NCI-H2107 treated with DMSO at 0.1 percent for 48 hours (cell line): ENCODE measurements around the gene MBTD1.

Experiments used
- DNase-seq: peaks from one replicate; lab custom pipeline; 2025; ENCODE audit not compliant: unreplicated experiment; lab: John Stamatoyannopoulos, UW

Gene MBTD1

DNA sequence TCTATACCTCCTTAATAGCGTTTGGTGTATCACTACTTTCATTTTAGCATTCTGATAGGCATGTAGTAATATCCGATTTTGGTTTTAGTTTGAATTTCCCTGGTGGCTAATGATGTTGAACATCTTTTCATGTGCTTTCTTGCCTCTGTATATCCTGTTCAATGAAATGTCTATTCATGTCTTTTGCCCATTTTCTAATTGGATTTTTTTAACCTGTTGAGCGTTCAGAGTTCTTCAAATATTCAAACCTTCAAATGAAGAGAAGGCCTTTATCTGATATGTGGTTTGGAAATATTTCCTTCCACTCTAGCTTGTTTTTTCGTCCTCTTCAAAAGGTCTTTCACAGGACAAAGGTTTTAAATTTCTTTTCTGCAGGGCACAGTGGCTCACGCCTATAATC, 108.9 kb downstream of the MBTD1 start:
- no peak for DNase-seq

DNA sequence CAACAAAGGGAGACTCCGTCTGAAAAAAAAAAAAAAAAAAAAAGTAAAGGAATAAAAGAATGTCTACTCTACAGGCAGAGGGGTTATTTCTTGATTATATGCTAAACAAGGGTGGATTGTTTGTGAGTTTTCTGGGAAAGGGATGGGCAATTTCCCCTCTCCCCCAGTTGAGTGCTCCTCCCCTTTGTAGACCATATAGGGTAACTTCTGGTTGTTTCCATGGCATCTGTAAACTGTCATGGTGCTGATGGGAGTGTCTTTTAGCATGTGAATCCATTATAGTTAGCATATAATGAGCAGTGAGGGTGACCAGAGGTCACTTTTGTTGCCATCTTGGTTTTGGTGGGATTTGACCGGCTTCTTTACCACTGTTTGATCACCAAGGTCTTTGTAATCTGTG, 110.7 kb downstream of the MBTD1 start:
- DNase-seq: no peak

DNA sequence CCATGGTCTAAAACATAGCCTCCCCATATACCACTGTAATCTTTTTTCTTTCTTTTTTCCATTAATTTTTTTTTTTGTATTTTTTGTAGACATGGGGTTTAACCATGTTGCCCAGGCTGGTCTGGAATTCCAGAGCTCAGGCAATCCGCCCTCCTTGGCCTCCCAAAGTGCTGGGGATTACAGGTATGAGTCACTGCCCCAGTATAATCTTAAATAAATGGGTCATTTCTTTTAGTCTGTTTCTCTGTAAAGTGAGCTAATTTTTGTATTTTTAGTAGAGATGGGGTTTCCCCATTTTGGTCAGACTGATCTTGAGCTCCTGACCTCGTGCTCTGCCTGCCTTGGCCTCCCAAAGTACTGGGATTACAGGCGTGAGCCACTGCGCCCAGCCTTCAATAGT, 112.2 kb downstream of the MBTD1 start:
- no peak for DNase-seq

DNA sequence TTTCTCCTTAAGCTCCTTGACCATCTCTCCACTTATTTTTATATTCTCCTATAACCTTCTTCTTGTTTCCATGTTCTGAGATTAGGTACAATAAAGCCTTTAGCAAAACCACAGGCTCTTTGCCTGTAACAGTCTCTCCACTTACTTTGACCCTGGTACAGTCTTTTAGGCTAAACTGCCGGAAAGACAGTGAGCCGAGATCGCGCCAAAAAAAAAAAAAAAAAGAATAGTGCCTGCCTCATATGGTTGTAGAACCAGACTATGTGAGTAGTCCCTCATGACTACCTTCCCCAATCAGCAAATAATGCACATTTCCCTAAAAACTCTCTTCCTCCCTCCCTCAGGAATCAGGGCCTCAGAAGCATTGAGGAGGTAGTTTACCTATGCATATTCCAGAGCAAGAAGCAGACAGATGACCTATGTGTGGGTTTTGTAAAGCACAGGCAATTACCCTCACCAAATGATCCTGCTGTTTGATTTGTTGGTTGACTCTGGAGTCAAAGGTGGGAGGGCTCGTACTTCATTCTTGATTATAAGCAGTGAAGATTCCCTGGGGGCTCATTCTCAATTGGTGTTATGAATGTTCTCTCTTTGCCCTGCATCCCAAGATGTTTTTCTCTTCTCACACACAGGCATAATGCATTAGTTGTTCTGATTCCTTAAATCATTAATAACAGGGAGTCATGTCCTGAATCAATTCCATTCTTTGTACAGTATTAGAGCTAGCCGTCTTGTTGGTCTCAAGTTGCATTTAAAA, 115.4 kb downstream of the MBTD1 start:
- peak; percentile 72 for DNase-seq

DNA sequence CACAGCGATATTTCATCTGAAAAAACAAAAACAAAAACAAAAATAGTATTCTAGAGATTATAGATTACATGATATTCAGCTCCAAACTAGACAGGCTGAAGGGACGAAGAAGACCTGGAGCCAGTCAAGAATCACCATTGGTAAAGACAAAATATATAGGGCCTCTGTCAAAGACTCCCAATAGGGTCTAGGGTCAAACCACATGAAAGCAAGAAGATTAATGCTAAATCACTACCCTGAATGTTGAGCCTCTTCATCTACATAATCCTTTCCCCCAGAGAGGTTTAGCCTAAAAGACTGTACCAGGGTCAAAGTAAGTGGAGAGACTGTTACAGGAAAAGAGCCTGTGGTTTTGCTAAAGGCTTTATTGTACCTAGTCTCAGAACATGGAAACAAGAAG, 117.3 kb downstream of the MBTD1 start:
- no peak for DNase-seq

DNA sequence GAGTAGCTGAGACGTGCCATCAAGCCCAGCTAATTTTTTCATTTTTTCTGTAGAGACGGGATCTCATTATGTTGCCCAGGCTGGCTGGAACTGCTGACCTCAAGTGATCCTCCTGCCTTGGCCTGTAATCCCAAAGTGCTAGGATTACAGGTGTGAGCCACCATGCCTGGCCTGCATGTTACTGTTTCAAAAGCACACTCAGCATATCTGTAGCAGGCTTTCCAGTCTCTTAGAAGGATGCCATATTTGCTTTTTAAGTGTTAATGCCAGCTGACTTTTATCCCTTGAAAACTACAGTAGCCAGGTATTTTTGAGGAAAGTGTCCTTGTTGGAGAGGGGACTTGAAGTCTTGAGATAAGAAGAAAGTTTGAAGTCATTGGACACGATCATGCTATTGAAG, 123.9 kb downstream of the MBTD1 start:
- no peak for DNase-seq

DNA sequence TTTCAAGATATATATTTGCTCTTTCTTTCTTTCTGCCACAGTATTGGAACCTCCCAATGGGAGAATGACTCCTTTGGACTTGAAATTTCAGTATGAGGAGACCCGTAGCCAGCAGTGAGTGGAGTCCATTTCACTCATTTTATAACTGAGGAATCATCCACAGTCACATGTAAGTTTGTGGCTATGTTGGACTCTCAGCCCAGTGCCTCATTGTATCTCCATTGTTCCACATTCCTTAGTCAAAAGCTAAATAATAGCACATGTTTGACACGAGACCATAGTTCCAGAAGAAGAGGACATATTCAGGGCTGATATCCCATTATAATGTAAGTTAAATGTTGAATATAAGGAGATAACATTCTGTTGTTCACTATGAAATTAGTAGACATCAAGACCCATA, 126.5 kb downstream of the MBTD1 start:
- no peak for DNase-seq

DNA sequence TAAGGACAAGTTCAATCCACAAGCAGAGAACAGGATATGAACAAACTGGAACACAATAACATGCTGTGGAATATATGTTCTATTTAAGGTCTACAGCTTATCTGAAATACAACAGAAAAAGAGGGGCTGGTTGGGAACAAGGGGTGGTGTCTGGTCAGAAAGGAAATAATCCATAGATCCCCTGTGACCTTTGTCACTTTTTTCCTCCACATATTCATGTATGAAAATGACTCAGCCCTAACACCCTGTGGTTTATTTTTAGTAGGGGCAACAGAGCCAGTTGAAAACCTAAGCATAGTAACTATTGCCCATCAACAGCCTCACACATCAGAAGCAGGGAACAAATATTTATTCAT, 126.9 kb downstream of the MBTD1 start:
- DNase-seq: no peak

DNA sequence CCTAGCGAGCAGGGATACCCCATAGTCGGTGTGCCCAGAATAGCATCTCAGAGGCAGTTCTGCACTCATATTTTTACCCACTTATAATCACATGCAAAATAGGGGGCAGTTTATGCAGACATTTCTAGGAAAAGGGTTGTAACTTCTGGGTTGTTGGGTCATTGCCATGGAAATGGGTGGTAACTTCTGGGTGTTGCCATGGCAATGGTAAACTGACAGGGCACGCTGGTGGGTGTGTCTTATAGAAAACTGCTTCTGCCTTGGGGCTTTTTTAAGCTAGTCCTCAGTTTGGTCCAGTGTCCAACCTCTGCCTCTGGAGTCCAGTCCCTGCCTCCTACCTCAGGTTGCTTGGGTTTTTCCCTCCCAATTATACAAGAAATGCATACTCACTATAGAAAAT, 131.8 kb downstream of the MBTD1 start:
- no peak for DNase-seq
